OCI-LY1 (cell line): ENCODE results near the gene TAF4.

Source experiments
- H2AFZ ChIP-seq: fragments of 200-600 bp; sonication (generic), shearing (Covaris generic); 2 replicates; pipeline ENCODE4 v1.6.0; 2014; ENCODE audit warnings: antibody characterized with exemption, mild to moderate bottlenecking, low read length
- H3F3A ChIP-seq: fragments of 200-600 bp; sonication (generic), shearing (Covaris generic); 2 replicates; pipeline ENCODE4 v1.6.0; 2014; ENCODE audit warnings: mild to moderate bottlenecking, antibody characterized with exemption, low read length, moderate library complexity; ENCODE audit not compliant: insufficient read depth
- H3K27ac ChIP-seq: fragments of 200-600 bp; sonication (generic); 2 replicates; pipeline ENCODE4 v1.5.1; 2014; ENCODE audit warnings: low read length, mixed run types, mild to moderate bottlenecking, low read depth; ENCODE audit not compliant: poor library complexity, severe bottlenecking
- H3K27me3 ChIP-seq: fragments of 200-600 bp; sonication (generic); 2 replicates; pipeline ENCODE4 v1.6.0; 2014; ENCODE audit warnings: antibody characterized with exemption, mild to moderate bottlenecking, low read length, moderate library complexity; ENCODE audit not compliant: insufficient read depth
- H3K36me3 ChIP-seq: fragments of 200-600 bp; sonication (generic); 2 replicates; pipeline ENCODE4 v1.6.1; 2014; ENCODE audit warnings: mild to moderate bottlenecking, antibody characterized with exemption, low read length, moderate library complexity, mixed read lengths; ENCODE audit not compliant: insufficient read depth
- H3K4me1 ChIP-seq: fragments of 200-600 bp; sonication (generic); 2 replicates; pipeline ENCODE4 v1.5.1; 2014; ENCODE audit warnings: mild to moderate bottlenecking, low read length, moderate library complexity; ENCODE audit not compliant: insufficient read depth, severe bottlenecking
- H3K4me2 ChIP-seq: fragments of 200-600 bp; sonication (generic), shearing (Covaris generic); 2 replicates; pipeline ENCODE4 v1.6.1; 2014; ENCODE audit warnings: low read length
- H3K4me3 ChIP-seq: fragments of 200-600 bp; sonication (generic); 2 replicates; pipeline ENCODE4 v1.5.1; 2014; ENCODE audit warnings: low read length, low read depth, mild to moderate bottlenecking, mixed read lengths; ENCODE audit not compliant: poor library complexity, severe bottlenecking
- H3K79me2 ChIP-seq: fragments of 200-600 bp; shearing (Covaris generic); 2 replicates; pipeline ENCODE4 v1.6.1; 2016; ENCODE audit warnings: mixed run types, low read length, mixed read lengths; ENCODE audit not compliant: insufficient read depth
- H3K9ac ChIP-seq: fragments of 200-600 bp; sonication (generic), shearing (Covaris generic); 2 replicates; pipeline ENCODE4 v1.6.1; 2014; ENCODE audit warnings: mild to moderate bottlenecking, low read length, mixed read lengths
- H3K9me2 ChIP-seq: fragments of 200-600 bp; sonication (generic), shearing (Covaris generic); 2 replicates; pipeline ENCODE4 v1.6.1; 2014; ENCODE audit warnings: low read depth, mild to moderate bottlenecking, low read length, mixed read lengths
- H3K9me3 ChIP-seq: fragments of 200-600 bp; shearing (Covaris generic); 2 replicates; pipeline ENCODE4 v1.6.1; 2014; ENCODE audit warnings: low read length, mixed read lengths
- H4K20me1 ChIP-seq: fragments of 200-600 bp; sonication (generic), shearing (Covaris generic); 2 replicates; pipeline ENCODE4 v1.6.0; 2016; ENCODE audit warnings: mild to moderate bottlenecking, low read length; ENCODE audit not compliant: insufficient read depth
- EZH2 ChIP-seq: fragments of 200-600 bp; sonication (generic), shearing (Covaris generic); IDR thresholded peaks from 2 replicates; pipeline ENCODE4 v1.8.0; 2017; ENCODE audit warnings: borderline replicate concordance, mixed run types, mild to moderate bottlenecking, antibody characterized with exemption, low read length, moderate library complexity, mixed read lengths
- TF ChIP-seq, protein P1 (sequence below): fragments of 200-600 bp; sonication (generic), shearing (Covaris generic); IDR thresholded peaks from 2 replicates; pipeline ENCODE4 v1.5.1; 2017; ENCODE audit warnings: mild to moderate bottlenecking, antibody characterized with exemption, low read length, moderate library complexity, mixed read lengths

TAF4 gene

DNA sequence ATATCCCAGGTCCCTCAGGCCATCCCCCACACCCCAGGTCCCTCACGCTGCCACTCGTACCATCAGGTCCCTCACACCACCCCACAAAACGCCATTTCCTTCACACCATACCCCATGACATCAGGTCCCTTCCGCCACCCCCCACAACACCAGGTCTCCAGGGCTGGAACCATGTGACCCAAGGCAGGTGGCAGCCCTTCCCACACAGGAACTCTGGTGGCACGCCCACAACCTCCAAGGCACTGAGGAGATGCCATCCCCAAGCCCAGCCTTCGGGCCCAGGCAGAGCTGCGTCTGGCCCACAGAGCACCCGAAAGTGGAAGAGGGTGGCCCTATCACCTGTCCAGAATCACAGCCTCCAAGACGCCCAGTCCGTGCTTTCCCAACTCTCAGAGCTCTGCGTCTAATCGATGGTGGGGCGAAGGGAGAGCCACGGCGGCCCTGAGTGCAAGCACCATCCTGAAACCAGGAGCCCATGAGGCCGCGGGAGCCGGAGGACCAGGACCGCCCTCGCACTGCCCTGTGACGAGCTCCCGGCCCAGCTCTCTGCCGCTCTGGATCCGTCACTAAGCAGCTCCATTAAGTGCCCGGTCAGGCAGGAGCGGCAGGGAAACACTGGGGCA is 12.7 kb downstream of the TAF4 start:
- no peak overlapping the region for H3K27ac ChIP-seq
- H3K9ac ChIP-seq: no peak overlapping the region
- no peaks in the 10 kb centered on the region for H3K9me2 ChIP-seq
- H3K4me2 ChIP-seq: no peak overlapping the region
- peaks cover 21% of the 10 kb centered on the region for H3K36me3 ChIP-seq
- peaks cover 15% of the 10 kb centered on the region; the same call in 1 of the 2 replicates for H3K79me2 ChIP-seq
- no peaks in the 10 kb centered on the region for H4K20me1 ChIP-seq
- H2AFZ ChIP-seq: no peak overlapping the region
- no peaks in the 10 kb centered on the region for H3F3A ChIP-seq
- H3K4me3 ChIP-seq: no peak overlapping the region
- H3K4me1 ChIP-seq: no peaks in the 10 kb centered on the region
- no peaks in the 10 kb centered on the region for H3K27me3 ChIP-seq
- H3K9me3 ChIP-seq: no peaks in the 10 kb centered on the region
- TF ChIP-seq, protein P1, sequence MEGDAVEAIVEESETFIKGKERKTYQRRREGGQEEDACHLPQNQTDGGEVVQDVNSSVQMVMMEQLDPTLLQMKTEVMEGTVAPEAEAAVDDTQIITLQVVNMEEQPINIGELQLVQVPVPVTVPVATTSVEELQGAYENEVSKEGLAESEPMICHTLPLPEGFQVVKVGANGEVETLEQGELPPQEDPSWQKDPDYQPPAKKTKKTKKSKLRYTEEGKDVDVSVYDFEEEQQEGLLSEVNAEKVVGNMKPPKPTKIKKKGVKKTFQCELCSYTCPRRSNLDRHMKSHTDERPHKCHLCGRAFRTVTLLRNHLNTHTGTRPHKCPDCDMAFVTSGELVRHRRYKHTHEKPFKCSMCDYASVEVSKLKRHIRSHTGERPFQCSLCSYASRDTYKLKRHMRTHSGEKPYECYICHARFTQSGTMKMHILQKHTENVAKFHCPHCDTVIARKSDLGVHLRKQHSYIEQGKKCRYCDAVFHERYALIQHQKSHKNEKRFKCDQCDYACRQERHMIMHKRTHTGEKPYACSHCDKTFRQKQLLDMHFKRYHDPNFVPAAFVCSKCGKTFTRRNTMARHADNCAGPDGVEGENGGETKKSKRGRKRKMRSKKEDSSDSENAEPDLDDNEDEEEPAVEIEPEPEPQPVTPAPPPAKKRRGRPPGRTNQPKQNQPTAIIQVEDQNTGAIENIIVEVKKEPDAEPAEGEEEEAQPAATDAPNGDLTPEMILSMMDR: no peak
- no peak for TF ChIP-seq EZH2

DNA sequence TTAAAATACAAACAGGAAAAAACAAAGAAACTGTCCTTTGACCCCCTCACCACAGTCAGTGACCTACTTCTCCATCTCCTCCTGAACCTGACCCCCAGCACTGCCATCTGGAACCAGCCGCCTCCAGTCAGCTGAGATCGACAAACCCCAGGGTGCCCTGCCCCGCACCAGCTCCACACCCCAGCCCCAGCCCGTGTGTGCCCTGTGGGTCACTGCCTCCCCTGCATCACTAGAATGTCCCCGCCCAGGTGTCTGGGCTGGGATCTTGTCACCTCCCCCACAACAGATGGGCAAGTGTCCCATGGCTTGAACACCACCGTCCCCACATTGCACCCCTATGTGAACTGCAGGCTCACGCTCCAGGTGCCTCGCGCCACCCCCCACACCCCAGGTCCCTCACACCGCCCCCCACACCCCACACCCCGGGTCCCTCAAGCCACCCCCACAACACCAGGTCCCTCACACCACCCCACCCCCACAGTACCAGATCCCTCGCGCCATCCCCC is 13.3 kb downstream of the TAF4 start:
- no peaks in the 10 kb centered on the region for H3F3A ChIP-seq
- peaks cover 15% of the 10 kb centered on the region; the same call in 1 of the 2 replicates for H3K79me2 ChIP-seq
- no peaks in the 10 kb centered on the region for H3K4me1 ChIP-seq
- no peak overlapping the region for H3K4me3 ChIP-seq
- H3K9ac ChIP-seq: no peak overlapping the region
- no peaks in the 10 kb centered on the region for H4K20me1 ChIP-seq
- no peaks in the 10 kb centered on the region for H3K9me3 ChIP-seq
- no peaks in the 10 kb centered on the region for H3K9me2 ChIP-seq
- TF ChIP-seq, protein P1: no peak
- TF ChIP-seq EZH2: no peak
- H3K36me3 ChIP-seq: peaks cover 21% of the 10 kb centered on the region
- H3K27ac ChIP-seq: no peak overlapping the region
- H2AFZ ChIP-seq: no peak overlapping the region
- no peaks in the 10 kb centered on the region for H3K27me3 ChIP-seq
- H3K4me2 ChIP-seq: no peak overlapping the region

- H3K36me3 ChIP-seq: peaks cover 21% of the 10 kb centered on the region
- peaks cover 8% of the 10 kb centered on the region; the same call in 1 of the 2 replicates for H3K79me2 ChIP-seq
- no peak overlapping the region for H3K9ac ChIP-seq
- no peaks in the 10 kb centered on the region for H3K27me3 ChIP-seq
- no peaks in the 10 kb centered on the region for H3K9me2 ChIP-seq
- H3K9me3 ChIP-seq: no peaks in the 10 kb centered on the region
- TF ChIP-seq, protein P1: no peak
- no peak for TF ChIP-seq EZH2
- H3K4me3 ChIP-seq: no peak overlapping the region
- no peaks in the 10 kb centered on the region for H4K20me1 ChIP-seq
- H3F3A ChIP-seq: no peaks in the 10 kb centered on the region
- no peak overlapping the region for H3K27ac ChIP-seq
- H3K4me1 ChIP-seq: no peaks in the 10 kb centered on the region
- H3K4me2 ChIP-seq: no peak overlapping the region
- no peak overlapping the region for H2AFZ ChIP-seq
These were observed 14.0 kb downstream of the TAF4 start for GRCh38 chr20:62051546-62052255.
